SU-DHL-6 (cell line): ENCODE data around the gene KIAA1191.
"Not testable (repeated sequence)": the region's sequence is repeated elsewhere in the genome, so short reads cannot be mapped to it uniquely, and the experiment has no call there.

Source experiments
- H2AFZ ChIP-seq: fragments of 200-600 bp; sonication (generic); 2 replicates; pipeline ENCODE4 v1.6.1; 2014; ENCODE audit warnings: low read depth, mild to moderate bottlenecking, moderate library complexity, mixed read lengths, antibody characterized with exemption, low read length; ENCODE audit not compliant: severe bottlenecking
- H3F3A ChIP-seq: fragments of 200-600 bp; shearing (Covaris generic); 2 replicates; pipeline ENCODE4 v1.6.0; 2016; ENCODE audit warnings: antibody characterized with exemption, mild to moderate bottlenecking; ENCODE audit not compliant: insufficient read depth
- H3K27ac ChIP-seq: fragments of 200-600 bp; sonication (generic); 2 replicates; pipeline ENCODE4 v1.5.1; 2016; ENCODE audit warnings: low read depth, mild to moderate bottlenecking, low read length, moderate library complexity, mixed read lengths
- H3K27me3 ChIP-seq: fragments of 200-600 bp; sonication (generic), shearing (Covaris generic); 2 replicates; pipeline ENCODE4 v1.6.0; 2014; ENCODE audit warnings: mild to moderate bottlenecking, low read length
- H3K36me3 ChIP-seq: fragments of 200-600 bp; sonication (generic); 2 replicates; pipeline ENCODE4 v1.6.1; 2014; ENCODE audit warnings: mild to moderate bottlenecking, low read length, mixed read lengths
- H3K4me2 ChIP-seq: fragments of 300-600, 200-600 bp; shearing (Covaris generic), sonication (generic); 2 replicates; pipeline ENCODE4 v1.6.0; 2014; ENCODE audit warnings: low read length, low read depth, mild to moderate bottlenecking; ENCODE audit not compliant: poor library complexity, severe bottlenecking
- H3K4me3 ChIP-seq: fragments of 200-600 bp; sonication (generic); 2 replicates; pipeline ENCODE4 v1.5.1; 2014; ENCODE audit warnings: antibody characterized with exemption, low read length, mild to moderate bottlenecking, mixed read lengths; ENCODE audit not compliant: insufficient read depth, poor library complexity, severe bottlenecking
- H3K79me2 ChIP-seq: fragments of 200-600 bp; sonication (generic); 2 replicates; pipeline ENCODE4 v1.6.1; 2014; ENCODE audit warnings: mild to moderate bottlenecking, low read length, moderate library complexity; ENCODE audit not compliant: insufficient read depth
- H3K9ac ChIP-seq: fragments of 200-600 bp; sonication (generic); 2 replicates; pipeline ENCODE4 v1.7.0; 2014; ENCODE audit warnings: mild to moderate bottlenecking, low read length
- H3K9me2 ChIP-seq: fragments of 200-600 bp; sonication (generic); replicated peaks from 2 replicates; pipeline ENCODE4 v1.6.1; 2014; ENCODE audit warnings: low read length; ENCODE audit not compliant: insufficient read depth
- H3K9me3 ChIP-seq: fragments of 200-600 bp; sonication (generic); 2 replicates; pipeline ENCODE4 v1.6.1; 2014; ENCODE audit warnings: low read length, mixed read lengths; ENCODE audit not compliant: insufficient read depth
- H4K20me1 ChIP-seq: fragments of 200-600 bp; sonication (generic); 2 replicates; pipeline ENCODE4 v1.6.1; 2014; ENCODE audit warnings: low read depth, mild to moderate bottlenecking, antibody characterized with exemption, low read length, moderate library complexity, mixed read lengths
- EZH2phosphoT487 ChIP-seq: fragments of 200-600 bp; sonication (generic), shearing (Covaris generic); conservative IDR thresholded peaks from 2 replicates; pipeline ENCODE4 v1.6.1; 2018; ENCODE audit warnings: mild to moderate bottlenecking, antibody characterized with exemption, low read length, moderate library complexity, mixed read lengths
- TF ChIP-seq, protein P1 (sequence below): fragments of 200-600 bp; sonication (generic); IDR thresholded peaks from one replicate; pipeline ENCODE4 v1.5.1; 2017; ENCODE audit warnings: antibody characterized with exemption, mild to moderate bottlenecking, low read length, moderate library complexity; ENCODE audit not compliant: insufficient read depth, poor library complexity, severe bottlenecking

KIAA1191 gene

DNA sequence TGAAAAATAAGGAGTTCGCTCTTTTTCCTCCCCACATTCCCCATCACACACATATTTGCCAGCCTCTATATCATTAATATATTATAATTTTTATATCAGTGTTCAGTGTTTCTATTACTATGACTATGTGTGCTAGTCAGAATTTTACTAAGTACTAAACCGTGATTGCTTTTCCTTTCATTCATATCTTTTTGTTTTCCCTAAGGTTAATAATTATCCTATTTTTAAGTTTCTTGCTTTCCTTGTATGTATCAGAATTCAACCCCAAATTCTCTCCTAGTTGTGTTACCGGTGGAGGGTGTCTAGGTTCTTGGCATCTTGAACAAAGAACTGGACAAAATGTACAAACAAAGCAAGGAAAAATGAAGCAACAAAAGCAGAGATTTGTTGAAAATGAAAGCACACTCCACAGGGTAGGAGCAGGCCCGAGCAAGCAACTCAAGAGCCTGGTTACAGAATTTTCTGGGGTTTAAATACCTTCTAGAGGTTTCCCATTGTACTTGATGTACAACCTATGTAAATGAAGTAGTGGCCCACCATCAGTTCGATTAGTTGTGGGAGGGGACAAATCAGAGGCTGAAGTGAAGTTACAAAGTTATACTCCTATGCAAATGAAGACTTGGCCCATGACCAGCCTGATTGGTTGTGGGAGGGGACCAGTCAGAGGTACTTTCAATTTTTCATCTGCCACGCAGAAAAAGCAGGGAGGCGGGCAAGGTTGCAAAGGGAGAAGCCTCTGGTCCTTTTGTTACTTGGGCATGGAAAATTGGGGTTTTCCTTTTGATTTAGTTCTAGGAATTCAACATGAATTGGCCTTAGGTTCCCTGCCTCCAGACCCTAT, 43.8 kb downstream of the KIAA1191 start:
- H3K27me3 ChIP-seq = no peaks in the 10 kb centered on the region
- H3K4me3 ChIP-seq = no peak overlapping the region
- no peaks in the 10 kb centered on the region for H3K79me2 ChIP-seq
- H3K9me2 ChIP-seq = no peaks in the 10 kb centered on the region
- H2AFZ ChIP-seq = no peak overlapping the region
- H3K4me2 ChIP-seq = no peak overlapping the region
- no peaks in the 10 kb centered on the region for H3K36me3 ChIP-seq
- no peaks in the 10 kb centered on the region for H3K9me3 ChIP-seq
- H3F3A ChIP-seq = no peaks in the 10 kb centered on the region
- no peak overlapping the region for H3K27ac ChIP-seq
- TF ChIP-seq EZH2phosphoT487 = no peak
- TF ChIP-seq, protein P1, sequence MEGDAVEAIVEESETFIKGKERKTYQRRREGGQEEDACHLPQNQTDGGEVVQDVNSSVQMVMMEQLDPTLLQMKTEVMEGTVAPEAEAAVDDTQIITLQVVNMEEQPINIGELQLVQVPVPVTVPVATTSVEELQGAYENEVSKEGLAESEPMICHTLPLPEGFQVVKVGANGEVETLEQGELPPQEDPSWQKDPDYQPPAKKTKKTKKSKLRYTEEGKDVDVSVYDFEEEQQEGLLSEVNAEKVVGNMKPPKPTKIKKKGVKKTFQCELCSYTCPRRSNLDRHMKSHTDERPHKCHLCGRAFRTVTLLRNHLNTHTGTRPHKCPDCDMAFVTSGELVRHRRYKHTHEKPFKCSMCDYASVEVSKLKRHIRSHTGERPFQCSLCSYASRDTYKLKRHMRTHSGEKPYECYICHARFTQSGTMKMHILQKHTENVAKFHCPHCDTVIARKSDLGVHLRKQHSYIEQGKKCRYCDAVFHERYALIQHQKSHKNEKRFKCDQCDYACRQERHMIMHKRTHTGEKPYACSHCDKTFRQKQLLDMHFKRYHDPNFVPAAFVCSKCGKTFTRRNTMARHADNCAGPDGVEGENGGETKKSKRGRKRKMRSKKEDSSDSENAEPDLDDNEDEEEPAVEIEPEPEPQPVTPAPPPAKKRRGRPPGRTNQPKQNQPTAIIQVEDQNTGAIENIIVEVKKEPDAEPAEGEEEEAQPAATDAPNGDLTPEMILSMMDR = no peak
- no peaks in the 10 kb centered on the region for H4K20me1 ChIP-seq
- H3K9ac ChIP-seq = no peak overlapping the region

DNA sequence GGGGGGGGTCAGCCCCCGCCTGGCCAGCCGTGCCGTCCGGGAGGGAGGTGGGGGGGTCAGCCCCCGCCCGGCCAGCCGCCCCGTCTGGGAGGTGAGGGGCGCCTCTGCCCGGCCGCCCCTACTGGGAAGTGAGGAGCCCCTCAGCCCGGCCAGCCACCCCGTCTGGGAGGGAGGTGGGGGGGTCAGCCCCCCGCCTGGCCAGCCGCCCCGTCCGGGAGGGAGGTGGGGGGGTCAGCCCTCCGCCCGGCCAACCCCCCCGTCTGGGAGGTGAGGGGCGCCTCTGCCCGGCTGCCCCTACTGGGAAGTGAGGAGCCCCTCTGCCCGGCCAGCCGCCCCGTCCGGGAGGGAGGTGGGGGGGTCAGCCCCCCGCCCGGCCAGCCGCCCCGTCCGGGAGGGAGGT, 56.2 kb downstream of the KIAA1191 start:
- not testable (repeated sequence) for H3K27ac ChIP-seq, H3K9me2 ChIP-seq, H3K27me3 ChIP-seq, H3K36me3 ChIP-seq, H3K4me2 ChIP-seq, H4K20me1 ChIP-seq, H3K9ac ChIP-seq, H3K9me3 ChIP-seq, H3K79me2 ChIP-seq, H3K4me3 ChIP-seq, H2AFZ ChIP-seq, H3F3A ChIP-seq
